Activated naive CD4-positive, alpha-beta T cell (primary cell): ENCODE results near the gene LY6G5B.

ENCODE experiments used
- DNase-seq, 4 experiments: peaks; one replicate each; lab custom pipeline; 2025; lab: John Stamatoyannopoulos, UW

The LY6G5B gene

GRCh38 chr6:31715022-31715958, 45.5 kb downstream of the LY6G5B start, which contains the start of gene LY6G6D:
Gene LY6G6D (plus strand): TSS chr6:31715348. CDS start chr6:31715356, 8 bp downstream.
- DNase-seq = no peak

GRCh38 chr6:31717499-31718222, 47.9 kb downstream of the LY6G5B start:
- DNase-seq = no peak

DNA sequence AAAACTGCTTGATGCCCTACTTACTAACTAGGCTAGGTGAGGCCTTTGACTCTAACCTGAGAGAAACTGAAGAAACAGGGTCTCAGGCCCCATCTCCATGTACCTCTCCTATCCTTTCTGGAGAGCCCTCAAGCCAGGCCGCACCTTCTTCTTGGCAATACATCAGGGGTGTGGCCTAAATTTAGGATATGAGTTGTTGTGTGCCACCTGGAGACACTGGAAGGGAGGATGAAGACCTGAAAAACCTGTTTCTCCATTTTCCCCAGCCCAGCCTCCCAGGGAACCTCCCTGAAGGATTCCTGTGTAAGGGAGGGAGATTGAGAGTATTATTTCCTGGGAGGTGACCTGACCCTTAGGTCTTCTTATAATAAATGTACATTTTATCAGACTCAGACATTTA, 48.5 kb downstream of the LY6G5B start:
- DNase-seq = no peak

DNA sequence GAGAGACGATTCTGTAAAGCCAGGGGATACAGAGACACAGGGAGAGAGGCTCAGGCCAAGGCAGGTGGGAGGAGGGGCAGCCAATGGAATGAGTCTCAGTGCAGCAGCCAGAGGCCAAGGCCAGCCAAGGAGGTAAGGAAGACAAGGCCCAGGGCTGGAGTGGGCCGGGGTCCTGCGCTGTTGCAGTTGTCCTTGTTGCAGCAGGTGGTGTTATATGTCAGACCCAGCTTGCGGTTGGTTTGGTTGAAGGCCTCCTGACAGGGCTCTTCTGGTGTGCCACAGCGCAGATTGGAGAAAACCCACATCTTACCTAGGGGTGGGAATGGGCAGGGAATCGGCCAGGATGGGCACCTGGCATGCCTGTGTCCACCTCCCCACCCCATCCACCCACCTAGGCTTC, 49.2 kb downstream of the LY6G5B start:
- DNase-seq = no peak

GRCh38 chr6:31720196-31720770, 50.5 kb downstream of the LY6G5B start:
- DNase-seq = no peak

DNA sequence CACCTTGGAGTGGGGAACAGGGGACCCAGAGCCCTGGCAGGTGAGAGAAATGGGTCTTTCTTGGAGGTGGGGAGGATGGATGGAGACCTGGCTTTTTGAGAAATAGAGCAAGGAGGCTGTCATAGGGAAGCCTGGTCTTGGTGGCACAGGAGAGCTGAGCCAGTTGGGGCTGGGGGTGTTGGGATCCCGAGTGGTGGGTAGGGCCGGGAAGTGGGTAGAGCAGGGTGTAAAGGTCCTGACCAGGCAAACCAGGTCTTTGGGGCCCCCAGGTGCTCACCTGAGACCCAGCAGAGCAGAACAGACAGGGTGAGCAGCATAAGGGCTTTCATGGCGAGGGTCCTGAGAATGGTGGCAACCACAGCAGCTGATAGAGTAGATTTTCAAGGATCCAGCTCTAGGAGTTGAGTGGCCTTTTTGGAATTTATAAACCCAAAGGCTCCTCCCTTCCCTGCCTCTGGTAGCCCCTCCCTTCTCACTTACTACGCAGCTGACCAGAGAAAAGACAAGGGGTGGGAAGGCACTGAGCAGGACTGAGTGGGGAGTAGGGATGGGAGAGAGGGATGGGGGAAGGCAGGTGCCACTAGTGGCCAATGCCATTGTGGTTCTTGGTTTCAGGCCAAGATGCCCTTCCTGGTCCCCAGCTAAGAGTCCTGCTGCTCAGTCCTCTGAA, 51.7 kb downstream of the LY6G5B start, which contains the start of gene LY6G6C:
Gene LY6G6C (minus strand): TSS at position 396 of the 670 bp plus-strand sequence. CDS start 67 bp downstream, at position 329.
- DNase-seq = no peak

- no peak for DNase-seq
Observed at GRCh38 chr6:31722173-31722572, 52.4 kb downstream of the LY6G5B start.
